Measurements from ENCODE around the gene RADIL.

Gene RADIL

GRCh38 chr7:4753598-4754432, 129.7 kb downstream of the RADIL start:
- DNase-seq = no peak

GRCh38 chr7:4751398-4751947, 132.0 kb downstream of the RADIL start:
- no peak for DNase-seq

GRCh38 chr7:4749798-4750197, 133.7 kb downstream of the RADIL start:
- no peak for DNase-seq

GRCh38 chr7:4749363-4749762, 134.2 kb downstream of the RADIL start:
- DNase-seq = no peak

Data from NK-92 treated with Interleukin-12 subunit alpha and Interleukin-12 subunit beta, amount 100 ng/mL, for 24 hours (cell line).